GM23248 (cell line): ENCODE results near the gene DHH.
"Not testable (repeated sequence)": the region's sequence is repeated elsewhere in the genome, so short reads cannot be mapped to it uniquely, and the experiment has no call there.

ENCODE experiments used
- EZH2 ChIP-seq: fragments of 200-600 bp; sonication (generic); IDR thresholded peaks from 2 replicates; pipeline ENCODE4 v1.6.1; 2018; ENCODE audit warnings: antibody characterized with exemption, mild to moderate bottlenecking; ENCODE audit not compliant: insufficient read depth, poor library complexity, severe bottlenecking
- EZH2phosphoT487 ChIP-seq: fragments of 200-600 bp; sonication (generic); IDR thresholded peaks from 2 replicates; pipeline ENCODE4 v1.6.1; 2018; ENCODE audit warnings: antibody characterized with exemption, moderate library complexity, mild to moderate bottlenecking, low read depth; ENCODE audit not compliant: insufficient read depth

GRCh38 chr12:49136997-49137396 is 42.4 kb upstream of the DHH start:
- TF ChIP-seq EZH2phosphoT487, EZH2: not testable (repeated sequence)
